Skin epidermis (tissue), 12 donors: ENCODE data around the gene ASIC1.

Experiments
- H3K27ac ChIP-seq, 21 experiments: fragments of 200-600 bp; sonication (generic) in 11 of 21; one replicate each; pipeline ENCODE4 v1.5.0; 2020; ENCODE audit warnings: mild to moderate bottlenecking in 3 of 21, inconsistent platforms in 2 of 21, moderate library complexity in 2 of 21
- H3K4me3 ChIP-seq, 7 experiments: fragments of 200-600 bp; sonication (generic) in 2 of 7; one replicate each; pipeline ENCODE4 v1.5.0; 2020; ENCODE audit warnings: inconsistent platforms in 2 of 7, mild to moderate bottlenecking in 2 of 7, moderate library complexity in 1 of 7

ASIC1 gene

DNA sequence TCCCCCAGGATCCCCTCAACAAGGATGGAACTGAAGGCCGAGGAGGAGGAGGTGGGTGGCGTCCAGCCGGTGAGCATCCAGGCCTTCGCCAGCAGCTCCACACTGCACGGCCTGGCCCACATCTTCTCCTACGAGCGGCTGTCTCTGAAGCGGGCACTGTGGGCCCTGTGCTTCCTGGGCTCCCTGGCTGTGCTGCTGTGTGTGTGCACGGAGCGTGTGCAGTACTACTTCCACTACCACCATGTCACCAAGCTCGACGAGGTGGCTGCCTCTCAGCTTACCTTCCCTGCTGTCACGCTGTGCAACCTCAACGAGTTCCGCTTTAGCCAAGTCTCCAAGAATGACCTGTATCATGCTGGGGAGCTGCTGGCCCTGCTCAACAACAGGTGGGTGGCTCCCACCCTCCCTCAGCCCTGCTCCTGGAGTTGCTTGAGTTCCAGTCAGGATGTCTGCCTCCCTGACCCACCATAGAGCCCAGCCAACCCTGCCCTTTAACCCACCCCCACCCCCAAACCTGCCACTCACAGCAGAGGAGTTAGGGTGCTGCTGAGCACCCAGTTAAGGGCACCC, 1.4 kb downstream of the ASIC1 start:
- H3K4me3 ChIP-seq = no peak overlapping the region
- H3K27ac ChIP-seq = no peak overlapping the region

DNA sequence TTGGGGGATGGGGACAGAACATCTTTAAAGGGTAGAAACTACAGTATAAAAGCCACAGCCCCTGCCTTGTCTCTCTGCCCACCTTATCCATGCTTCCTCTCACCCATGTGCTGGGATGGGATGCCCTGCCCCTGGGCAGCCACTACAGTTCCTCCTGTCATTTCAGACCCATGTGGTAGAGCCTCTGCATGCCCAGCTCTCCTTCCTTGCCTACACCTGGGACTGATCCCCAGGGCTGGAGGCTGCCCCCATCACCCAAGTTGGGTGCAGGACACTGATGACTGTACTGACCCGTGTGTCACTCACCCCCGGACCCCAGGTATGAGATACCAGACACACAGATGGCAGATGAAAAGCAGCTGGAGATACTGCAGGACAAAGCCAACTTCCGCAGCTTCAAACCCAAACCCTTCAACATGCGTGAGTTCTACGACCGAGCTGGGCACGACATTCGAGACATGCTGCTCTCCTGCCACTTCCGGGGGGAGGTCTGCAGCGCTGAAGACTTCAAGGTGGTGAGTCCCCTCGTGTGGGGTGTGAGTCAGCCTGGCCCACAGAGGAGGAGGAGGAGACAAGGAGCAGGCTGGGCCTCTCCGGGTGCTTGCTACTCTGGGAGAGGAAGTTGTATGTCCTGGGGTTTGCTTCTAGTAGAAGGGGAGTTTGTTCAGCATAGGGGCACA, 2.2 kb downstream of the ASIC1 start:
- no peak overlapping the region for H3K27ac ChIP-seq

DNA sequence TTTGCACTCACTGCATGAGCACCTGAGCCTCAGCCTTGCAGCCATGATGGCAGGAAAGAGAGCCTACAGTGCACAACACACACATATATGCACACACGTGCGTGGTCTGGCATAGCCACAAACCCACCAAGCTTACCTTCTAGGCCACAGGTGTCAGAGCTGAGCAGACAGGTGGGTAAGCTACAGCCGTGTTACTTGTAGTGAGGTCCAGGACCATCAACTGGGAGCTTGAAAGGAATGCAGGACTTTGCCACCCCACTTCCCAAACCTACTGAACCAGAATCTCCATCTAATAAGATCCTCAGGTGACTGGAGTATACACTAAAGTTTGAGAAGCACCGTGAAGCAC, 2.7 kb downstream of the ASIC1 start:
- Histone ChIP-seq H3K27ac (no peak overlapping the region), H3K4me3 (no peak overlapping the region)

More for the DNA sequence above, 2.2 kb downstream of the ASIC1 start:
- no peak overlapping the region for H3K4me3 ChIP-seq

DNA sequence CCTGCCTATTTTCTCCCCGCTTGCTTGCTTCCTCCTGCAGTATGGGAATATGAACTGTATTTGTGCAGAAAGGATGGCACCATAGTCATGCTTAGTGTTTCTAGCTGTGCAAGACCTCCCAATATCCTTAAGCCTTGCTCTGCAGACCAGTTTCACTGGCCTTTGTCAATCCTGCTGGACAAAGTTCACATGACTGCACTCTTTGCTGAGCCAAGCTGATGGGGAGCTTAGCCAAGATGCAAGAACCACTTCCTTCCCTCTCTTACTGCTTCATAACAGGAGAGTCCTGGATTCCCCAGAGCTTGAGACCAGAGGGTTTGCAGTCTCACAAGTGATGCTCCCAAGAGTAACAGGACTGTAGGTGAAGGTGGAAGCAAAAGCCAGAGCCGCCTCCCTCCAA, 3.8 kb downstream of the ASIC1 start:
- Histone ChIP-seq H3K27ac (no peak overlapping the region), H3K4me3 (no peak overlapping the region)

DNA sequence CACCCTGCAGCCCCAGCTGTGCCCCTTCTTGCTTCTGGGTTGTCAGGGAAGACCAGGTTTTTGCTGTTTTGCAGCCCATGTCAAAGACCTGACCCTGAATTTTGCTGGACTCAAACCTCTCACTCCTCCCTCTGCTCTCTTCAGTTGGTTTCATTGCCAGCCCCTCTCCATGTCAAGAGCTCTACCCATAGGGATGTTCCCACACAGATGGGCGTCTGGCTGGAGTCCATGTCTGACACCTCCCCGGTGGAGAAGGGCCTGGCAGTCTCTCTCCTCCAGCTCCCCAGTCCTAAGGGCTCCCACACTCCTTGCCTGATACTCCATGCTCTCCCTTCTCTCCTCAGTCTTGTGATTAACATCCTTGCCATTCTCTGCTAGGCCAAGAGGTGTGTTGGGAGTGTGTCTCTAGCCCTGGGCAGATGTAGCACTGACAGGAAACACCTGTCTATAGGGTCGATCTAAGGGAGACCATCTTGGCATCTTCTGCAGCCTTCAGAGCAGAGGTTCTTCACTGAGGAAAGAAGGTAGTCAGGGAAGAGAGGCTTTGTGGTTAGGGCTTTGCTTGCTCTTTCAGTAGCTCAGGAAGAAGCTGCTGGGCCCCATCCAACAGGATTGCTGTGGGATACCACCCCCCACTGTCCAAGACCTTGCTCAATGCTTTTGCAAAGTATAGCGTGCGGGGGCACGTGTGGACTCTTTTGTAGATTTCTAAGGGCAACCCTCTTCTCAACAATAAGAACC, 4.7 kb downstream of the ASIC1 start:
- no peak overlapping the region for H3K4me3 ChIP-seq

DNA sequence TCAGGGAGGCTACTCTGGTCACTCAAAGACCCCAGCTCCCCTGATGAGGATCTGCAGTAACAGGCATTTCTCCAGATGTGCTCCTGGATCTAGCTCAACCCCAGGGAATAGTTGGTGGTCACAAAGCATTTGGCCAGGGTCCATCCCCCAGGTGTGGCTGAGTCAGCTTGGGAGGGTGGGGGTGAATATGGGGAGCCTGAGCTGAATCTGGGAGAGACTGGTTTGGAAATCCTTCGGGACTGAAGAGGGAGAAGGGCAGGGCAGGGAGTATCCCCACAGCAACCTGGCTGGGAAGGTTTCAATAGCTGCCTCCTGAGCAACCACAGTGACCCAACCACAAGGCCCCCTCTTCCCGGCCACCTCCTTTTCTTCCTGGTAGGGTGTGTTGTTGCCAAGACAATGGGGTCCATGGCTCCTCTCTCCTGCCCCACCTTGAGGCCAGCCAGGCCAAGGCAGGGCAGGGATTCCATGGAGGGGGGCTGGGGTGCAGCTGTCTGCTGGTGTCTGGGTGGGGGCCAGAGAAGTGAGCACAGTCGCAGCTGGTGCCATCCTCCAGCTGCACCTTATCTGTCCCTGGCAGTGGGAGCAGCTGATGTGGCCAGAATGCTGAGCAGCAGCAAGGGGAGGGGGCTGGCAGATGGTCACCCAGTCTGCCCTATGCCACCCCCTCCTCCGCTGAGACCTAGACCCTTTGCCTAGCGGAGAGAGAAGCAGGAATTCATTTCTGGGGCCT, 5.5 kb downstream of the ASIC1 start:
- Histone ChIP-seq H3K27ac (no peak overlapping the region), H3K4me3 (no peak overlapping the region)

More for the DNA sequence above, 4.7 kb downstream of the ASIC1 start:
- no peak overlapping the region for H3K27ac ChIP-seq

DNA sequence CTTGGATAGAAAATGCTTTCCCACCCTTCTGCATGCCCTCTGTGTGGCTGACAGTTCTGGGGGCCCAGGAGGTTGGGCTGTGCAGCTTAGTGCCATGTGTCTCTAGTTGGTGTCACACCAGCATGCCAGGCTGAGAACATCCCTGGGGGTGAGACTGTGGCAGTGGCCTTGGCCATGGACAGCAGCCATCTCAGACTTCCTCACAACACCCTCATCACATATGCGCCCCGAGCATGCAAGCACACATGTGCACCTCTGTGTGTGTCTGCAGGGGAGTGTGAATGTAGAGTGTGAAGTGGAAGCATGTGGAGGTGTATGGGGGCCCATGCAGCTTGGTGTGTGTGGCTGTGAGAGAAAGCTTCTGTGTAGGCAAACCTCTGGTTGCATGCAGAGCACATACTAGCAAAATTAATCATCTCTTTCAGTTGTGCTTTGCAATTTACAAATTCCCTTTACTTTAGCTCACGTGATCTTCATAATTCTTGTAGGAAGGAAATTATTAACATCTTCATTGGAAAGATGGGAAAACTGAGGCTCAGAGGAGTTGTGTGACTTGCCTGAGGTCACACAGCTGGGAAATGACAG, 8.4 kb downstream of the ASIC1 start:
- Histone ChIP-seq H3K4me3 (no peak overlapping the region), H3K27ac (no peak overlapping the region)

DNA sequence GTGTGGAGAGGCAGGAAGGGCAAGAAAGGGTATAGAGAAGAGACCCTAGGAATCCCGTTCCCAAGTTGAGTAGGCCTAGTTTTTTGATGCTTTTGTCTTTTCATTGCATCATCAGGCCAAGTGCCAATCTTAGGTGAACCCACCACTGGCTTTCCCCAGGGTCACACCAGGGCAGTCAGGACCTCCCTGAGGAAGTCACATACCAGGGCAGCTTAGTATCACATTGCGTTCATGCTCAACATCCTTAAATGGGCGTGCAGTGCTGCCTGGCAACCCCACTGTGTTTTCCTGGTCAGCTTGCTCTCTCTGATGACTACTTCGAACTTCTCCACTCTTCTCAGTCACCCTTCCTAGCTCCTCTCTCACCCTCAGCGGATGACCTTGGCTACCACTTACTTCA, 9.0 kb downstream of the ASIC1 start:
- Histone ChIP-seq H3K4me3 (no peak overlapping the region), H3K27ac (no peak overlapping the region)

DNA sequence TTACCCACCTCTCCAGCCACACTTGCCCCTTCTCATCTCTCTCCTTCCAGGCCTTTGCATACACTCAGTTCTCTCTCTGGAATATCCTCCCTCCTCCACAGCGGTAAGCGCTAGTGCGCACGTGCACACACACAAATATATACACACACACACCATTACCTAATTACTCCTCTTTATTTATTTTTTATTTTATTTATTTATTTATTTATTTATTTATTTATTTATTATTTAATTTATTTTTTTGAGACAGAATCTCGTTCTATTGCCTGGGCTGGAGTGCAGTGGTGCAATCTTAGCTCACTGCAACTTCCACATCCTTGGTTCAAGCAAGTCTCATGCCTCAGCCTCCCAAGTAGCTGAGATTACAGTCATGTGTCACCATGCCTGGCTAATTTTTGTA, 11.7 kb downstream of the ASIC1 start:
- no peak overlapping the region for H3K4me3 ChIP-seq
- no peak overlapping the region for H3K27ac ChIP-seq

DNA sequence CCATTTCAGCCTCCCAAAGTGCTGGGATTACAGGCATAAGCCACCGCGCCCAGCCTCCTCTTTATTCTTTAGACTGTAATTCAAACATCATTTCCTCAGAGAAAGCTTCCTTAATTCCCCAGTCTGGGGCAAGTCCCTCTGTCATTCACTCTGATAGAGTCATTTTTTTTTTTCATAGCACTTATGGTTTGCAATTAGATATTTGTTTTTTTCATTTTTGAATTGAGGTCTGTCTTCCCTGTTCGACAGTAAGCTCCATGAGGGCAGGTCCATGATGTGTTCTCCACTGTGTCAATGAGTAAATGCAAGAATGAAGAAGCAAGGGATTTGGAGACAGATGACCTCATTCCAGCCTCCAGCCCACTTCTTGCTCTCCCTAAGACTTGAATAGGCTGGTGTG, 12.1 kb downstream of the ASIC1 start:
- Histone ChIP-seq H3K4me3 (no peak overlapping the region), H3K27ac (no peak overlapping the region)

DNA sequence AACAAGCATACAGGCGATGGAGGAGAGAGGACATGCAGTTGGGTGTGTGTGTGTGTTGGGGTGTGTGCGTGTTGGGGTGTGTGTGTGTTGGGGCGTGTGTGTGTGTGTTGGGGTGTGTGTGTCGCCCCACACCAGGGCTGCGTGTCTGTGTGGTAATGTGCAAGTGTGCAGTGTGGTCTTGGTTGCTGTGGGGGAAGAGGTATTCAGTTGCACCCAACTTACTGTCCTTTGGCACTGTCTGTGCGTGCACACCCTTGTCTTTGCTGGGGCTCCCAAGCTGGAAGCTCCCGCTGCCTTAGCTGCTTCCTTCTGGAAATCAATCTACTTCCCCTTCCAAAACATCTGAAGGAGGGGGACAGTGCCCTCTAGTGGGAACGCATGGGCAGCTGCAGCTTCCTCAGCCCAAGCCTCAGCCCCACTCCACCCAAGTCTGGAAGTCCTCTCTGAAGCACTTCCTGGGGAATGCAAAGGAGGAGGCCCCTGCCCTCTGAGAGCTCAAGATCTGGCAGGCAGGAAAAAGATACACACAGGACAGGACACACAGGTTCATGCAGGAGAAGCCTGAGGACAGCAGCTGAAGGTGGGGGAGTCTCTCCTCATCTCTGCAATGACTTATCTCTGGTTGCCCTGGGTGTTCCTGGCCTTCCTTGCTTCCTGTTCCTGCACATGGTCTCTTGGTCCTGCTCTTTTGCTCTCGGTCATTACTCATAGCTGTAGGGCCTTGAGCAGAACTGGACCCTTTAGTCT, 13.1 kb downstream of the ASIC1 start:
- H3K4me3 ChIP-seq = no peak overlapping the region
- no peak overlapping the region for H3K27ac ChIP-seq

DNA sequence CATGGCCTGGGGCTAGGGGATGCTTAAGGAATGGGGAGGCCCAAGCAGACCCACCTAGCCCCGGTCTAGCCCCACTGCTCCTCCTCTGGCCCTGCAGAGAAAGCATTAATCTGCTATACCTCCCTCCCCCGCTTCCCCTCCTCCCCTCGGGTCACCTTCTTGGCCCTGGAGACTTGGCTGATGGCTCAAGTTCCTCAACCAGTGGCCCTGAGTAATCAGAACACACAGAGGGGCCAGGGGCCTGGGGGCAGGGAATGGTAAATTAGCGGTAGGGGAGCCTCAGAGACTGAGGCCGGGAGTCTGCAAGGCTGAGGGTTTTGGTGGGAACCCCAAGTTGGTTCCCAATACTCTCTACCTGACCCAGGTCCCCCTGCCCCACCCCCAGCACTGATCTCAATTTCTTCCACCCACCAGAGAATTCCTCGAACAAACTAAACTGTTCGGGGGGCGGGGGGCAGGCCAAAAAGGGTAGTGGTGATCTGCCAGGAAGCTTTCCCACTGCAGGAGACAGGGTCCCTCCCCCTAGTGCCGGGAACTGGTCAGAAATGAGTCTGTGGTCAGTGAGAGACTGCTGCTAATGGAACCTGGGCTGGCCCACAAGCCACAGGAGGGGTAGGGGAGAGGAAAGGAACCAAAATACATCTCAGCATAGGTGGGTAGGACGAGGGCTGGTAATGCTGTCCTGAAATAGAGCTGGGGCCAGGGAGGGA, 15.0 kb downstream of the ASIC1 start:
- Histone ChIP-seq H3K4me3 (no peak overlapping the region), H3K27ac (no peak overlapping the region)

DNA sequence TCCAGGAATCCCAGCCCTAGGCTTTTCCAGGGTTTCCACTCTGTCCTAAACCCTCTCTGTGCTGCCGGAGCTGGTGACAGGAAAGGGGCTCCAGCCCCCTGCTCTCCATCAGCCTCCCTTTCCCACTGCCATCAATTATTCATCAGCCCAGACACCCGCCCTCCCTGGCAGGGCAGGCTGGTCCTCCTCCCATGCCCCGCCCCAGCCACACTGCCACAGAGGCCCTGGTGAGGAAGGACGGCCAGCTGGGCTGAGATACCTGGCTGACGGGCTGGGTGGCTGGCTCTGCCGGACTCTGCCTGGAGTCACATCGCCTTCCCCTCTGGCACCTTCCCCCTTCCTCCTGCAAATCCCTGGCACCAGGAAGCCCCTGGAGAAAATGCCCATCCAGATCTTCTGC, 15.8 kb downstream of the ASIC1 start:
- no peak overlapping the region for H3K27ac ChIP-seq
- no peak overlapping the region for H3K4me3 ChIP-seq

DNA sequence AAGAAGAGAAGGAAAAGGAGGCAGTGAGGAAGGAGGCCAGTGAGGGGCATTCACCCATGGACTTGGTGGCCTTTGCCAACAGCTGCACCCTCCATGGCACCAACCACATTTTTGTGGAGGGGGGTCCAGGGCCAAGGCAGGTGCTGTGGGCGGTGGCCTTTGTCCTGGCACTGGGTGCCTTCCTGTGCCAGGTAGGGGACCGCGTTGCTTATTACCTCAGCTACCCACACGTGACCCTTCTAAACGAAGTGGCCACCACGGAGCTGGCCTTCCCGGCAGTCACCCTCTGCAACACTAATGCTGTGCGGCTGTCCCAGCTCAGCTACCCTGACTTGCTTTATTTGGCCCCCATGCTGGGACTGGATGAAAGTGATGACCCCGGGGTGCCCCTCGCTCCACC, 16.3 kb downstream of the ASIC1 start:
- no peak overlapping the region for H3K27ac ChIP-seq
- H3K4me3 ChIP-seq = no peak overlapping the region

DNA sequence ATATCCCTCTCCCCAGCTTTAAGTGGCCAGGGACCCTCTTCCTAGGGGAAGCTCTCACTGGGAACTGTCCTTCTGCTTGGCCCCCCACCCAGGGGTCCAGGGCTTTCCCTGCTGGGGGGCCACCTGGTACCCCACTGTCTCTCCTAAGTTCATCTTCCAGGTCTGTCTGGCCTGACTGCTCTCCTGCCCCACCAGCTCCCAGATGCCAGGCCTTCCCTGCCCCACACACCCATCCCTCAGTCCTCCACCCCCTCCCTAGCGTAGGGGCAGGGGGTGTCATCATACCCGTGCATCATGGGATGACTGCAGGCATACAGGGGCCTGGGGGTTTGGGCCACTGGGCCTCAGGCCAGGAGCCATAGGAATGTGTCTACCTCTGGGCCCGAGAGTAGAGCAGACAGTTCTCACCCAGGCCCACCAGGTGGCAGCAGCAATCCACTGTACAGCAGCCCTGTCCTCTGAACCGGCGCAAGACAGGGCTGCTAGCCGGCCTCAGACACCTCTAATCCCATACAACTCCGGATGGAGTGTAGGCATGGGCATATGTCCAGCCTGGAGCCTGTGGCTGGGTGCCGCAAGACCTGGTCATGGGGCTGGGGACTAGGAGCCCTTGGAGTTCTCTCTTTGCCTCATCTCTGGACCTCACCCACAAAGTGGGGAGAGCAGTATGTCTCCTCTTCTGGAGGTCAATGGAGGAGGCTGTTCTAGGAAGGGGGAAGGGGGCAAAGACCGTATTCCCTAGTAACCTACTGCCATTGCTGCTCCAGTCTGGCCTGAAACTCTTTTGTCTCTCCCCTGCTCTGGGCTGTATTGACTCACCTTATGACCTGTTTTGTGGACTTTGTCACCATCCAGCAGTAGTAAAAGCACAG, 17.8 kb downstream of the ASIC1 start:
- no peak overlapping the region for H3K4me3 ChIP-seq
- H3K27ac ChIP-seq = no peak overlapping the region

DNA sequence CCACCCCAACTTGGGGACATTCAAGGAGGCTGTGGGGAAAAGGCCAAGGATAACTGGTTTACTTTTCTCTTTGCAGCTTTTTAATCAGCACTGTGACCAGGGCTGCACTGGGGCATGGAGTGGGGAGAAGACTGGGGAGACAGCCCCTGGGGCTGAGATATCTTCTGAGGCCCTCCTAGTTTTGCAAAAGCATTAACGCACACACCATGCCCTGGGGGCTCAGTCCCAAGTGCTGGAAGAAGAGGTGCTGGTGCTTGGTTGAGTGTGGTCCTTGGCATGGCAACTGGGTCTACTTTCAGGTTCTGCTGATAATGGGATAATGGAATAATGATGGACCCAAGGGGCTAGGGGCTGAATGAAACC, 18.4 kb downstream of the ASIC1 start:
- Histone ChIP-seq H3K27ac (no peak overlapping the region), H3K4me3 (no peak overlapping the region)

DNA sequence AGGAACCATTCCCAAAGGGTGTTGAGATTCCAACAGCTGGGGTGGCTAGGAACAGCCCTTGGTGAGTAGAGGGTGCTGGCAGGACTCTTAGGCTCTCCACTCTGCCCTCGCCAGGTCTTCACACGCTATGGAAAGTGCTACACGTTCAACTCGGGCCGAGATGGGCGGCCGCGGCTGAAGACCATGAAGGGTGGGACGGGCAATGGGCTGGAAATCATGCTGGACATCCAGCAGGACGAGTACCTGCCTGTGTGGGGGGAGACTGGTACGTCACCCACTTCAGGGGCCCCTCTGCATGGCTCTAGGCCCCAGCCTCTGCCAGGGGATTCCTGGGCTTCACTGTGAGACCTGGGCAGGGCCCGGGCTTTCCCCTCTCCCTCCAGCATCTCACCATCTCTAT, 19.7 kb downstream of the ASIC1 start:
- Histone ChIP-seq H3K27ac (no peak overlapping the region), H3K4me3 (no peak overlapping the region)

DNA sequence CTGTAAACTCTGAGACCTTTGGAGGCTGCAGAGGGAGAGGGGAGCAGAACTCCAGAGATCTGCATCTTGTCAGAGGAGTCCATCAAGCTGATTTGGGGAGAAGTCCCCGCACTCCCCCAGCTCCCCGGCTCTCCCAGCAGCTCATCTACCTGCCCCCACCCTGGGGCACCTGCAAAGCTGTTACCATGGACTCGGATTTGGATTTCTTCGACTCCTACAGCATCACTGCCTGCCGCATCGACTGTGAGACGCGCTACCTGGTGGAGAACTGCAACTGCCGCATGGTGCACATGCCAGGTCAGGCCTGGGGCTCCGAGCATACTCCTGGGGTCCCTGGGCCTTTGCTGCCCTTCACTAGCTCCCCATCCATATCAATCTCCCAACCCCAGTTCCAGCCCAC, 20.9 kb downstream of the ASIC1 start:
- Histone ChIP-seq H3K27ac (no peak overlapping the region), H3K4me3 (no peak overlapping the region)
